Ovary (tissue), 9 donors: ENCODE measurements around the gene TRIM65. TPM values are rescaled to one million over a fixed set of nuclear protein-coding genes. Genes with fewer than 3 reads are reported as not detected.

ENCODE experiments used
- DNase-seq, 5 donors: peaks; one replicate each; pipeline ENCODE4 v3.0.0-alpha.2; 2019 to 2020
- H3K27ac ChIP-seq, 2 donors: fragments of 200-600 bp; one replicate each; pipeline versions ENCODE4 v1.5.1 to v1.8.0; 2019 to 2022
- H3K27me3 ChIP-seq: fragments of 200-600 bp; one replicate; pipeline ENCODE4 v1.8.0; 2022
- H3K36me3 ChIP-seq: fragments of 200-600 bp; sonication (generic); one replicate; pipeline ENCODE4 v1.5.1; 2019
- H3K4me1 ChIP-seq: one replicate; pipeline ENCODE4 v1.8.1; 2013; ENCODE audit warnings: mild to moderate bottlenecking, moderate library complexity; ENCODE audit not compliant: insufficient read depth
- H3K4me3 ChIP-seq: fragments of 200-600 bp; sonication (generic); one replicate; pipeline ENCODE4 v1.5.1; 2017
- H3K9me3 ChIP-seq, 2 donors: fragments of 200-600 bp in 1 of 2; sonication (generic) in 1 of 2; one replicate each; pipeline versions ENCODE4 v1.5.1 to v1.8.1; 2013 to 2019; ENCODE audit warnings: mild to moderate bottlenecking in 1 of 2, moderate library complexity in 1 of 2
- EP300 ChIP-seq: sonication (generic); formaldehyde crosslinking; IDR thresholded peaks from one replicate; pipeline ENCODE4 v1.6.1; 2017; ENCODE audit warnings: antibody characterized with exemption
- POLR2A ChIP-seq: fragments of 450-650 bp; IDR thresholded peaks from one replicate; pipeline ENCODE4 v1.6.1; 2017; ENCODE audit warnings: antibody characterized with exemption, mild to moderate bottlenecking, moderate library complexity
- WGBS, 3 donors: extraction: QIAGEN DNeasy Blood & Tissue Kit in 1 of 3; methylation state at CpG; one replicate each; pipeline versions ENCODE4 v1.1.5 to v1.1.7; 2013 to 2017; 5-methylcytosine and 5-hydroxymethylcytosine counted together
- intact Hi-C, 4 donors: fragments of 100-400 bp; cut with DNase I; formaldehyde crosslinking; loops; one replicate each; pipeline versions ENCODE4 v1.11.0 to v1.15.1; 2022 to 2023
- polyA plus RNA-seq, 2 donors: library from polyadenylated mRNA; stranded (reverse); fragments of 200-250 nt in 1 of 2; fragments of 350-450 nt in 1 of 2; fragmentation: Illumina TruSeq in 1 of 2; extraction: RNeasy Lipid Tissue Mini Kit (QIAGEN cat#74804) in 1 of 2; gene quantifications; one replicate each; pipeline ENCODE4 v1.2.3, GENCODE V29; 2013 to 2014
- total RNA-seq, 7 donors: library from RNA; depleted of rRNA in 2 of 7; stranded (reverse); fragments of >200 nt in 2 of 7; fragmentation: NEBNext Ultra II Directional in 3 of 7; extraction: Animal tissue kit (Norgen Biotek cat#: 25700) in 3 of 7; gene quantifications; one replicate each; pipeline versions ENCODE4 v1.1.0 to v1.2.4, GENCODE V29; 2016 to 2023
- TF ChIP-seq, protein P1 (sequence below), 3 donors: fragments of 450-650 bp in 2 of 3; fragments of 200-600 bp in 1 of 3; IDR thresholded peaks; one replicate each; pipeline versions ENCODE4 v1.5.1 to v1.8.0; 2016 to 2022; ENCODE audit warnings: antibody characterized with exemption in 3 of 3, mild to moderate bottlenecking in 1 of 3
- donor health status: DM: no; HTN: no; CAD: no; lungs with moderate emphysema.
- donor health status: DM: no; HTN: no; CAD: no.
- donor health status: Bipolar disorder and iron deficiency.
- donor health status: DM: yes; HTN: yes; CAD: no.
- donor health status: DM: no; HTN: no; CAD: no.
- donor health status: DM: yes; HTN: yes; CAD: no.

TRIM65 gene
- total and polyA plus RNA-seq, 9 donors = 10.4 to 28.0 (median 24.1) TPM

DNA sequence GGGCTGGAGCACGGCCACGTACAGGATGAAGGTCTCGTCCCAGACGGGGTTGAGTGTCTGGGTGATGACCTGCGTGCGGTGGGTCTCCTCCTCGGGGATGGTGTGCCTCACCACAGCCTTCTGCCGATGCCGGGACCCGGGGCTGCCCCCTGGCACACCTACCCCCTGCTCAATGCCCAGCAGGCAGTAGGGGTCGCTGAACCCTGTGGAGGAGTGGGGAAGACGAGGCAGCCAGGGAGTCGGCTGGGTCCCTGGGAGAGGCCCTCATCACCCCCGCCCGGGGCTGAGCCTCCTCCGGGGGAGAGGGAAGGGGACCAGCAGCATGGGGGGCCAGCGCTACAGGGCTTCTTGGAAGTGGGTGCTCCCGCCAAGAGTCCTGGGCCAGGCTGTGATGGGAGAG lies 54.3 kb downstream of the TRIM65 start:
- TF ChIP-seq POLR2A (no peak), EP300 (no peak)
- TF ChIP-seq, protein P1, sequence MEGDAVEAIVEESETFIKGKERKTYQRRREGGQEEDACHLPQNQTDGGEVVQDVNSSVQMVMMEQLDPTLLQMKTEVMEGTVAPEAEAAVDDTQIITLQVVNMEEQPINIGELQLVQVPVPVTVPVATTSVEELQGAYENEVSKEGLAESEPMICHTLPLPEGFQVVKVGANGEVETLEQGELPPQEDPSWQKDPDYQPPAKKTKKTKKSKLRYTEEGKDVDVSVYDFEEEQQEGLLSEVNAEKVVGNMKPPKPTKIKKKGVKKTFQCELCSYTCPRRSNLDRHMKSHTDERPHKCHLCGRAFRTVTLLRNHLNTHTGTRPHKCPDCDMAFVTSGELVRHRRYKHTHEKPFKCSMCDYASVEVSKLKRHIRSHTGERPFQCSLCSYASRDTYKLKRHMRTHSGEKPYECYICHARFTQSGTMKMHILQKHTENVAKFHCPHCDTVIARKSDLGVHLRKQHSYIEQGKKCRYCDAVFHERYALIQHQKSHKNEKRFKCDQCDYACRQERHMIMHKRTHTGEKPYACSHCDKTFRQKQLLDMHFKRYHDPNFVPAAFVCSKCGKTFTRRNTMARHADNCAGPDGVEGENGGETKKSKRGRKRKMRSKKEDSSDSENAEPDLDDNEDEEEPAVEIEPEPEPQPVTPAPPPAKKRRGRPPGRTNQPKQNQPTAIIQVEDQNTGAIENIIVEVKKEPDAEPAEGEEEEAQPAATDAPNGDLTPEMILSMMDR (IDR thresholded peaks at IDR 0.05) = no peak
- H3K9me3 ChIP-seq = no peaks in the 10 kb centered on the region
- H3K27ac ChIP-seq = no peak overlapping the region
- intact Hi-C loops = no loop called here
- 82 to 92% (median 92%) methylated on average over 18 of the region's 18 CpGs for WGBS, 3 donors
- H3K36me3 ChIP-seq = no peaks in the 10 kb centered on the region
- no peaks in the 10 kb centered on the region for H3K27me3 ChIP-seq
- H3K4me3 ChIP-seq = no peak overlapping the region
- no peaks in the 10 kb centered on the region for H3K4me1 ChIP-seq
- no peak for DNase-seq

DNA sequence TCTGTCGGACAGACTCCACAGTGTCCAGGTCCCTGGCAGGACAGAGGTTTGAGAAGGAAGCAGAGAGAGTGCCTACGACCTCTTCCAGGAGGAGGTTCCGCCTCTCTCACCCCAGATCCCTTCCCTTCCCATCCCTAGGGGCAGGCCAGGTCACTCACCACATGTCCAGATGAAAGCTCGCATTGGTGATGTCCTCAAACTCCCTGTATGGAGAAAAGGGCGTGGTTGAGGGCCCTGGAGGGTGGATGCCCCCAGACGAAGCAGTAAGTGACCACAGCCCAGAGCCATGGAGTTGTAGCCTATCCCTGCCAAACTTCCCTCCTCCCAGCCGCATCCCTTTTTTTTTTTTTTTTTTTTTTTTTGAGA lies 56.0 kb downstream of the TRIM65 start:
- intact Hi-C loops = no loop called here
- no peak overlapping the region for H3K4me3 ChIP-seq
- no peak overlapping the region for H3K27ac ChIP-seq
- TF ChIP-seq POLR2A = no peak
- TF ChIP-seq, protein P1 (IDR thresholded peaks at IDR 0.05) = no peak
- no peak for TF ChIP-seq EP300
- H3K27me3 ChIP-seq = no peaks in the 10 kb centered on the region
- no peaks in the 10 kb centered on the region for H3K9me3 ChIP-seq
- H3K36me3 ChIP-seq = no peaks in the 10 kb centered on the region
- no peaks in the 10 kb centered on the region for H3K4me1 ChIP-seq
- WGBS, 3 donors = 77 to 82% (median 77%) methylated on average over 7 of the region's 7 CpGs
- no peak for DNase-seq

DNA sequence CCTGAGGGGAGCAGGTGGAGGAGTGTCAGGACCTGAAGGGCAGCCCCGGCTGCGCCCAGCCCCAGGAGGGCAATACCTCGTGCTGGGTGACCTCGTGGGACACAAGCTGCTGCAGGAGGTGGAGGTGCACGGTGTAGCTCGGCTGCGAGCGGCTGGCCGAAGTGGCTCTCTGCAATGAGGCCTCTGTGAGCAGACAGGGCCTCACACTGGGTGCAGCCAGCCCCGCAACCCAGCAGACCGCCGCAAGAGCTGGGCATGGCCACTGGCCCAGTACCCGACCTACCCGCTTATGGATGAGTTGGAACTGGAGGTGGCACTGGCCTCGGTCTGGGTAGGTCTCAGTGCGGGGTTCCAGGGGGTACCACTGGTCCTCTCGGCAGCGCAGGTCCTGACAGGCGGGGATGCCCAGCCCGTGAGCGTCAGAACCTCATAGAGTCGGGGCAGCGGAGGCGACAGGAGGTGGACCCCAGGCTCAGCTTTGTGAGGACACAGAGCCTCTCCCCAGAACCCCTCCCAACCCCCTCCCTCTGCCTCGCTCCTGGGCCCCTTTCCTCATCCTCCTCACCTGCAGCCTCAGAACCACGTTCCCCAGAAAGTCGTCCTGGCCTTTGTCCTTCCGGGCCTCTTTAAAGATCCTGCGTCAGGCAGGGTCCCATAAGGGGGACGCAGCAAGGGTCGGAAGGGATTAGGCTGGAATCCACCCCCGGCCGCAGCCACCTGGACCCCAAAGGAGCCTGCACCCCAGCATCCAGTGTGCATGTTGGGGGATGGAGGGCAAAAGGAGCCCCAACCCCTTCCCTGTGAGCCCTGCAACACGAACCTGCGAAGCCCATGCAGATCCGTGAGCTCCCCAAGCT lies 56.6 kb downstream of the TRIM65 start:
- Histone ChIP-seq H3K36me3 (no peaks in the 10 kb centered on the region), H3K4me3 (no peak overlapping the region), H3K4me1 (no peaks in the 10 kb centered on the region), H3K27me3 (no peaks in the 10 kb centered on the region), H3K27ac (no peak overlapping the region), H3K9me3 (no peaks in the 10 kb centered on the region)
- TF ChIP-seq POLR2A = no peak
- TF ChIP-seq EP300 = no peak
- TF ChIP-seq, protein P1 (IDR thresholded peaks at IDR 0.05) = no peak
- WGBS, 3 donors = 88 to 92% (median 92%) methylated on average over 30 to 36 of the region's 36 CpGs
- no peak for DNase-seq
- intact Hi-C loops = no loop called here

Other genes starting within 250 kb of the TRIM65 start
- 10 to 100 TPM; 13.8 to 32.8 (median 24.8) TPM for gene RECQL5, start 229.8 kb downstream of the TRIM65 start, total RNA-seq
- 10 to 100 TPM; 15.7 to 19.4 TPM for gene RECQL5, start 229.8 kb downstream of the TRIM65 start, polyA plus RNA-seq
- 10 to 100 TPM; 54.8 to 85.0 (median 74.7) TPM for gene SAP30BP, start 229.6 kb downstream of the TRIM65 start, total RNA-seq
- gene SAP30BP, start 229.6 kb downstream of the TRIM65 start, polyA plus RNA-seq = 10 to 100 TPM; 83.2 to 89.1 TPM
- 10 to 100 TPM in 5 of 7 donors, 1 to 10 TPM in 2; 6.3 to 55.6 (median 22.5) TPM for gene ITGB4, start 175.5 kb downstream of the TRIM65 start, total RNA-seq
- gene ITGB4, start 175.5 kb downstream of the TRIM65 start, polyA plus RNA-seq = 1 to 10 TPM; 3.3 to 6.0 TPM
- 10 to 100 TPM; 17.5 to 35.1 (median 27.6) TPM for gene GALK1, start 131.8 kb downstream of the TRIM65 start, total RNA-seq
- 10 to 100 TPM in 1 of 2 donors, under 1 TPM in 1; 0.33 to 22.6 TPM for gene GALK1, start 131.8 kb downstream of the TRIM65 start, polyA plus RNA-seq
- gene UNK, start 112.1 kb downstream of the TRIM65 start, total RNA-seq = 10 to 100 TPM; 27.5 to 58.1 (median 40.8) TPM
- 10 to 100 TPM; 12.7 to 34.9 TPM for gene UNK, start 112.1 kb downstream of the TRIM65 start, polyA plus RNA-seq
- 10 to 100 TPM; 10.7 to 24.9 (median 14.1) TPM for gene UNC13D, start 52.5 kb downstream of the TRIM65 start, total RNA-seq
- gene UNC13D, start 52.5 kb downstream of the TRIM65 start, polyA plus RNA-seq = 10 to 100 TPM in 1 of 2 donors, 1 to 10 TPM in 1; 8.9 to 17.1 TPM
- 100 to 1,000 TPM in 3 of 7 donors, 10 to 100 TPM in 4; 48.5 to 131 (median 92.7) TPM for gene WBP2, start 41.6 kb downstream of the TRIM65 start, total RNA-seq
- gene WBP2, start 41.6 kb downstream of the TRIM65 start, polyA plus RNA-seq = 100 to 1,000 TPM; 118 to 184 TPM
- gene TRIM47, start 18.4 kb downstream of the TRIM65 start, total RNA-seq = 10 to 100 TPM in 6 of 7 donors, 1 to 10 TPM in 1; 7.2 to 38.3 (median 18.6) TPM
- 10 to 100 TPM; 10.1 to 11.5 TPM for gene TRIM47, start 18.4 kb downstream of the TRIM65 start, polyA plus RNA-seq
- 10 to 100 TPM; 30.4 to 93.0 (median 83.4) TPM for gene MRPL38, start 7.9 kb upstream of the TRIM65 start, total RNA-seq
- gene MRPL38, start 7.9 kb upstream of the TRIM65 start, polyA plus RNA-seq = 10 to 100 TPM; 14.5 to 51.4 TPM
- 10 to 100 TPM in 4 of 7 donors, 1 to 10 TPM in 3; 5.0 to 14.9 (median 11.2) TPM for gene FBF1, start 44.1 kb upstream of the TRIM65 start, total RNA-seq
- gene FBF1, start 44.1 kb upstream of the TRIM65 start, polyA plus RNA-seq = 1 to 10 TPM; 3.0 to 7.8 TPM
- gene ACOX1, start 82.2 kb upstream of the TRIM65 start, total RNA-seq = 10 to 100 TPM; 20.1 to 53.0 (median 41.1) TPM
- gene ACOX1, start 82.2 kb upstream of the TRIM65 start, polyA plus RNA-seq = 10 to 100 TPM; 10.6 to 24.6 TPM
- 10 to 100 TPM in 5 of 7 donors, 1 to 10 TPM in 2; 7.4 to 16.3 (median 10.5) TPM for gene TEN1, start 82.3 kb upstream of the TRIM65 start, total RNA-seq
- gene TEN1, start 82.3 kb upstream of the TRIM65 start, polyA plus RNA-seq = 10 to 100 TPM in 1 of 2 donors, 1 to 10 TPM in 1; 6.1 to 18.1 TPM
- gene CDK3, start 103.9 kb upstream of the TRIM65 start, total RNA-seq = 1 to 10 TPM; 1.3 to 8.5 (median 5.5) TPM
- 10 to 100 TPM in 1 of 2 donors, 1 to 10 TPM in 1; 3.6 to 10.8 TPM for gene CDK3, start 103.9 kb upstream of the TRIM65 start, polyA plus RNA-seq
- 1 to 10 TPM in 5 of 7 donors, under 1 TPM in 2; 0.33 to 7.2 (median 1.0) TPM for gene EVPL, start 130.4 kb upstream of the TRIM65 start, total RNA-seq
- under 1 TPM; 0.15 TPM for gene EVPL, start 130.4 kb upstream of the TRIM65 start, polyA plus RNA-seq
- 10 to 100 TPM; 33.0 to 83.2 (median 70.9) TPM for gene SRP68, start 175.6 kb upstream of the TRIM65 start, total RNA-seq
- gene SRP68, start 175.6 kb upstream of the TRIM65 start, polyA plus RNA-seq = 100 to 1,000 TPM in 1 of 2 donors, 10 to 100 TPM in 1; 47.3 to 101 TPM
- under 1 TPM in 1 of 7 donors, not detected in 6; 0.34 TPM for gene GALR2, start 177.8 kb upstream of the TRIM65 start, total RNA-seq
- not detected for gene GALR2, start 177.8 kb upstream of the TRIM65 start, polyA plus RNA-seq
- under 1 TPM in 3 of 7 donors, not detected in 4; 0.10 to 0.52 (median 0.34) TPM for gene ZACN, start 182.2 kb upstream of the TRIM65 start, total RNA-seq
- 1 to 10 TPM in 1 of 2 donors, not detected in 1; 1.1 TPM for gene ZACN, start 182.2 kb upstream of the TRIM65 start, polyA plus RNA-seq
- 100 to 1,000 TPM in 5 of 7 donors, 10 to 100 TPM in 2; 46.9 to 121 (median 115) TPM for gene EXOC7, start 206.8 kb upstream of the TRIM65 start, total RNA-seq
- 10 to 100 TPM; 54.0 to 94.8 TPM for gene EXOC7, start 206.8 kb upstream of the TRIM65 start, polyA plus RNA-seq
- gene FOXJ1, start 244.3 kb upstream of the TRIM65 start, total RNA-seq = 100 to 1,000 TPM in 1 of 7 donors, 1 to 10 TPM in 4, under 1 TPM in 1, not detected in 1; 0.28 to 168 (median 6.9) TPM
- under 1 TPM in 1 of 2 donors, not detected in 1; 0.23 TPM for gene FOXJ1, start 244.3 kb upstream of the TRIM65 start, polyA plus RNA-seq